Breast epithelium (tissue), 3 donors: ENCODE measurements around the gene NAV2.

Experiments used
- POLR2A ChIP-seq: fragments of 450-650 bp; IDR thresholded peaks from one replicate; pipeline ENCODE4 v1.6.1; 2016; ENCODE audit warnings: antibody characterized with exemption, mild to moderate bottlenecking, moderate library complexity
- POLR2AphosphoS5 ChIP-seq, 3 donors: sonication (generic); formaldehyde crosslinking; IDR thresholded peaks; one replicate each; pipeline ENCODE4 v1.6.1; 2017; ENCODE audit warnings: antibody characterized with exemption in 3 of 3
- TF ChIP-seq, protein P1 (sequence below), 3 donors: fragments of 450-650 bp; IDR thresholded peaks; one replicate each; pipeline ENCODE4 v1.5.1; 2016 to 2017; ENCODE audit warnings: antibody characterized with exemption in 3 of 3, mild to moderate bottlenecking in 3 of 3, moderate library complexity in 3 of 3

DNA sequence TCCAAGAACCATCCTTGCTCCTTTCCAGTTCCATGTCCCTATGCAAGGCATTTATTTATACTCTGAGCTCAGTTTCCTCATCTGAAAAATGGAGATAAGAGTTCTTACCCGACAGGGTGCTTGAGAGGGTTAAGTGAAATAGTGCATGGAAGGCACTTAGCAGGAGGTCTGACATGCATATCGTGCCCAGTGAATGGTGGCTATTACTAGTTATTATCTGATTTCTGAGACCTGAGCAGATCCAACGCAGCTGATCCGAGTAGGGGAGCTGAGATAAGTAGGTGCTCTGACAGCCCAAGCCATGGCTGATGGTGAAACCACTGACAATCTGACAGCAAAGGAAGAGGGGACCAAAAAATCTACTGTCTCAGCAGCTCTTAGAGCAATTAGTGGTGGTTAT is 24.9 kb downstream of the NAV2 start:
- TF ChIP-seq, protein P1, sequence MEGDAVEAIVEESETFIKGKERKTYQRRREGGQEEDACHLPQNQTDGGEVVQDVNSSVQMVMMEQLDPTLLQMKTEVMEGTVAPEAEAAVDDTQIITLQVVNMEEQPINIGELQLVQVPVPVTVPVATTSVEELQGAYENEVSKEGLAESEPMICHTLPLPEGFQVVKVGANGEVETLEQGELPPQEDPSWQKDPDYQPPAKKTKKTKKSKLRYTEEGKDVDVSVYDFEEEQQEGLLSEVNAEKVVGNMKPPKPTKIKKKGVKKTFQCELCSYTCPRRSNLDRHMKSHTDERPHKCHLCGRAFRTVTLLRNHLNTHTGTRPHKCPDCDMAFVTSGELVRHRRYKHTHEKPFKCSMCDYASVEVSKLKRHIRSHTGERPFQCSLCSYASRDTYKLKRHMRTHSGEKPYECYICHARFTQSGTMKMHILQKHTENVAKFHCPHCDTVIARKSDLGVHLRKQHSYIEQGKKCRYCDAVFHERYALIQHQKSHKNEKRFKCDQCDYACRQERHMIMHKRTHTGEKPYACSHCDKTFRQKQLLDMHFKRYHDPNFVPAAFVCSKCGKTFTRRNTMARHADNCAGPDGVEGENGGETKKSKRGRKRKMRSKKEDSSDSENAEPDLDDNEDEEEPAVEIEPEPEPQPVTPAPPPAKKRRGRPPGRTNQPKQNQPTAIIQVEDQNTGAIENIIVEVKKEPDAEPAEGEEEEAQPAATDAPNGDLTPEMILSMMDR (IDR thresholded peaks at IDR 0.05), result no peak
- TF ChIP-seq POLR2AphosphoS5 (IDR thresholded peaks at IDR 0.05) (no peak), POLR2A (no peak)
